H9 (cell line): ENCODE data around the gene VPS13C. TPM values are rescaled to one million over a fixed set of nuclear protein-coding genes. Genes with fewer than 3 reads are reported as not detected.

Experiments
- DNase-seq: peaks from one replicate; pipeline ENCODE4 v3.0.0-alpha.2; 2017
- H2AFZ ChIP-seq: one replicate; pipeline ENCODE4 v1.6.1; 2013; ENCODE audit warnings: mild to moderate bottlenecking, low read length, control low read depth, moderate library complexity
- H2AK5ac ChIP-seq: 2 replicates; pipeline ENCODE4 v1.6.1; 2013; ENCODE audit warnings: low read length, control low read depth, mixed read lengths; ENCODE audit not compliant: insufficient read length
- H2BK120ac ChIP-seq: one replicate; pipeline ENCODE4 v1.6.1; 2013; ENCODE audit warnings: low read depth, mild to moderate bottlenecking, low read length, control low read depth, inconsistent platforms; ENCODE audit not compliant: poor library complexity, severe bottlenecking
- H2BK12ac ChIP-seq: 2 replicates; pipeline ENCODE4 v1.6.1; 2013; ENCODE audit warnings: low read length, control low read depth, mixed read lengths, low read depth; ENCODE audit not compliant: insufficient read length
- H2BK15ac ChIP-seq: 2 replicates; pipeline ENCODE4 v1.6.1; 2013; ENCODE audit warnings: low read depth, low read length, control low read depth
- H2BK20ac ChIP-seq: one replicate; pipeline ENCODE4 v1.6.1; 2013; ENCODE audit warnings: low read depth, mild to moderate bottlenecking, low read length, control low read depth, inconsistent platforms; ENCODE audit not compliant: poor library complexity, severe bottlenecking
- H2BK5ac ChIP-seq: 2 replicates; pipeline ENCODE4 v1.6.1; 2013; ENCODE audit warnings: low read length, control low read depth, mixed read lengths; ENCODE audit not compliant: insufficient read length
- H3K14ac ChIP-seq: 2 replicates; pipeline ENCODE4 v1.6.1; 2013; ENCODE audit warnings: low read length, control low read depth; ENCODE audit not compliant: insufficient read depth
- H3K18ac ChIP-seq: 2 replicates; pipeline ENCODE4 v1.6.1; 2013; ENCODE audit warnings: low read depth, mild to moderate bottlenecking, mixed read lengths, low read length, control low read depth; ENCODE audit not compliant: insufficient read length
- H3K23ac ChIP-seq: 2 replicates; pipeline ENCODE4 v1.6.1; 2013; ENCODE audit warnings: low read length, control low read depth, mixed read lengths, low read depth; ENCODE audit not compliant: insufficient read length
- H3K23me2 ChIP-seq: 2 replicates; pipeline ENCODE4 v1.6.1; 2013; ENCODE audit warnings: low read depth, mild to moderate bottlenecking, mixed read lengths, low read length, control low read depth; ENCODE audit not compliant: insufficient read length, poor library complexity, severe bottlenecking
- H3K27ac ChIP-seq: 2 replicates; pipeline ENCODE4 v1.5.1; 2013; ENCODE audit warnings: low read length, control low read depth, mixed read lengths, low read depth; ENCODE audit not compliant: insufficient read length
- H3K27me3 ChIP-seq: 2 replicates; pipeline ENCODE4 v1.6.1; 2013; ENCODE audit warnings: low read length, control low read depth, inconsistent platforms; ENCODE audit not compliant: insufficient read depth
- H3K4ac ChIP-seq: 2 replicates; pipeline ENCODE4 v1.6.1; 2013; ENCODE audit warnings: low read depth, mild to moderate bottlenecking, control low read depth, inconsistent platforms, low read length, moderate library complexity
- H3K4me1 ChIP-seq: 2 replicates; pipeline ENCODE4 v1.6.1; 2013; ENCODE audit warnings: low read length, control low read depth, inconsistent platforms; ENCODE audit not compliant: insufficient read depth
- H3K4me2 ChIP-seq: 2 replicates; pipeline ENCODE4 v1.6.1; 2013; ENCODE audit warnings: low read length, control low read depth, mixed read lengths; ENCODE audit not compliant: insufficient read length, insufficient read depth
- H3K56ac ChIP-seq: 2 replicates; pipeline ENCODE4 v1.6.1; 2013; ENCODE audit warnings: low read depth, mild to moderate bottlenecking, mixed read lengths, low read length, control low read depth; ENCODE audit not compliant: insufficient read length
- H3K79me1 ChIP-seq: 2 replicates; pipeline ENCODE4 v1.6.1; 2013; ENCODE audit warnings: low read depth, mild to moderate bottlenecking, moderate library complexity, low read length, control low read depth, inconsistent platforms; ENCODE audit not compliant: insufficient read depth, poor library complexity, severe bottlenecking
- H3K79me2 ChIP-seq: 2 replicates; pipeline ENCODE4 v1.6.1; 2013; ENCODE audit warnings: low read length, control low read depth, inconsistent platforms; ENCODE audit not compliant: insufficient read depth
- H3K9ac ChIP-seq: 2 replicates; pipeline ENCODE4 v1.6.1; 2013; ENCODE audit warnings: low read length, control low read depth, mixed read lengths; ENCODE audit not compliant: insufficient read length; ENCODE audit errors: extremely low read depth
- H3K9me3 ChIP-seq: one replicate; pipeline ENCODE4 v1.6.1; 2013; ENCODE audit warnings: low read depth, low read length, inconsistent platforms; ENCODE audit not compliant: control insufficient read depth
- H3T11ph ChIP-seq: one replicate; pipeline ENCODE4 v1.6.1; 2013; ENCODE audit warnings: mild to moderate bottlenecking, low read length, control low read depth, inconsistent platforms
- H4K20me1 ChIP-seq: one replicate; pipeline ENCODE4 v1.6.1; 2013; ENCODE audit not compliant: control insufficient read depth, insufficient read length, insufficient read depth
- H4K5ac ChIP-seq: 2 replicates; pipeline ENCODE4 v1.6.1; 2013; ENCODE audit warnings: low read depth, mild to moderate bottlenecking, mixed read lengths, low read length, control low read depth; ENCODE audit not compliant: insufficient read length
- H4K8ac ChIP-seq: replicated peaks from 2 replicates; pipeline ENCODE4 v1.6.1; 2013; ENCODE audit warnings: low read length, control low read depth, mixed read lengths, low read depth; ENCODE audit not compliant: insufficient read length
- H4K91ac ChIP-seq: 2 replicates; pipeline ENCODE4 v1.6.1; 2013; ENCODE audit warnings: low read depth, mild to moderate bottlenecking, moderate library complexity, mixed read lengths, low read length, control low read depth; ENCODE audit not compliant: insufficient read length
- H3K27ac Mint-ChIP-seq, 3 experiments: 2 replicates in 2 of 3; 3 replicates in 1 of 3; pipeline ENCODE4 v1.8.0; 2020 to 2021; ENCODE audit warnings: mixed read lengths in 3 of 3, mild to moderate bottlenecking in 1 of 3, moderate library complexity in 1 of 3
- H3K27me3 Mint-ChIP-seq: 2 replicates; pipeline ENCODE4 v1.8.0; 2021; ENCODE audit warnings: low read depth, mild to moderate bottlenecking, moderate library complexity, mixed read lengths
- H3K36me3 Mint-ChIP-seq, 3 experiments: 2 replicates in 2 of 3; 3 replicates in 1 of 3; pipeline ENCODE4 v1.8.0; 2020 to 2021; ENCODE audit warnings: low read depth in 3 of 3, mixed read lengths in 3 of 3; ENCODE audit not compliant: insufficient read depth in 1 of 3
- H3K4me1 Mint-ChIP-seq, 2 experiments: 2 replicates each; pipeline ENCODE4 v1.8.0; 2020; ENCODE audit warnings: mixed read lengths in 2 of 2
- H3K4me3 Mint-ChIP-seq, 2 experiments: 2 replicates in 1 of 2; 3 replicates in 1 of 2; pipeline ENCODE4 v1.8.0; 2020 to 2021; ENCODE audit warnings: mild to moderate bottlenecking in 2 of 2, mixed read lengths in 2 of 2, moderate library complexity in 1 of 2
- H3K9me3 Mint-ChIP-seq, 2 experiments: 2 replicates in 1 of 2; 3 replicates in 1 of 2; pipeline ENCODE4 v1.8.0; 2020; ENCODE audit warnings: mild to moderate bottlenecking in 2 of 2, mixed read lengths in 2 of 2, moderate library complexity in 1 of 2
- CTCF ChIP-seq: fragments of 200-600 bp; sonication (generic); conservative IDR thresholded peaks from 3 replicates; pipeline ENCODE4 v1.8.0; 2021; ENCODE audit warnings: antibody characterized with exemption, mild to moderate bottlenecking
- WGBS: extraction: QIAGEN DNeasy Blood & Tissue Kit; methylation state at CpG from one replicate; pipeline ENCODE4 v1.1.7; 2013; ENCODE audit warnings: missing lambda C conversion rate, low lambda C conversion rate, mixed read lengths; ENCODE audit not compliant: insufficient read length; ENCODE audit errors: extremely low coverage; 5-methylcytosine and 5-hydroxymethylcytosine counted together
- total RNA-seq: library from RNA; stranded (reverse); gene quantifications from 2 replicates; pipeline ENCODE4 v1.2.1, GENCODE V29; 2021

VPS13C gene
- total RNA-seq, 1 experiment from 2014 or later: 14.2 TPM

- no peak overlapping the region for H4K8ac ChIP-seq
- H3K79me2 ChIP-seq: no peaks in the 10 kb centered on the region
- no peak overlapping the region for H2BK5ac ChIP-seq
- no peaks in the 10 kb centered on the region for H3K9me3 ChIP-seq
- no peak overlapping the region for H3K56ac ChIP-seq
- no peak overlapping the region; a peak in 1 of 7 replicates for H3K27ac Mint-ChIP-seq
- no peaks in the 10 kb centered on the region; a peak in 1 of 5 replicates for H3K9me3 Mint-ChIP-seq
- H3K27ac ChIP-seq: no peak overlapping the region
- no peak overlapping the region for H2AK5ac ChIP-seq
- H3K27me3 ChIP-seq: peaks cover 18% of the 10 kb centered on the region
- no peak overlapping the region for H3K9ac ChIP-seq
- H3K4me1 Mint-ChIP-seq: peaks cover 16 to 18% of the 10 kb centered on the region in 2 experiments
- no peak overlapping the region for H3K14ac ChIP-seq
- H4K5ac ChIP-seq: no peak overlapping the region
- peak; percentile 50 for DNase-seq
- H2BK20ac ChIP-seq: no peak overlapping the region
- H3K36me3 Mint-ChIP-seq: no peaks in the 10 kb centered on the region
- no peaks in the 10 kb centered on the region for H4K20me1 ChIP-seq
- no peaks in the 10 kb centered on the region; the same call in 1 of the 2 replicates for H3K4me1 ChIP-seq
- no peak overlapping the region for H4K91ac ChIP-seq
- no peak overlapping the region for H3K18ac ChIP-seq
- H2BK15ac ChIP-seq: no peak overlapping the region
- no peak overlapping the region for H3K23ac ChIP-seq
- H3K27me3 Mint-ChIP-seq: peaks cover 74% of the 10 kb centered on the region
- no peak overlapping the region for H2AFZ ChIP-seq
- no peaks in the 10 kb centered on the region for H3K79me1 ChIP-seq
- no peak overlapping the region for H2BK120ac ChIP-seq
- WGBS: no CpG with 5 or more reads among the region's 62 CpGs
- H3K4me2 ChIP-seq: peak overlapping the region; percentile 94
- no peak overlapping the region for H3T11ph ChIP-seq
- H2BK12ac ChIP-seq: no peak overlapping the region
- H3K4ac ChIP-seq: no peak overlapping the region
- peaks cover 17% of the 10 kb centered on the region for H3K23me2 ChIP-seq
- TF ChIP-seq CTCF: no peak
- H3K4me3 Mint-ChIP-seq: peak overlapping the region; percentile 48 to 77
Observed at GRCh38 chr15:62067448-62068044, 7.3 kb upstream of the VPS13C start.
